HG03521 (cell line): ENCODE measurements around the gene RPRD1A.
"Not testable (repeated sequence)": the region's sequence is repeated elsewhere in the genome, so short reads cannot be mapped to it uniquely, and the experiment has no call there.

Experiments
- ATAC-seq: cut with Tn5 transposase; IDR thresholded peaks from one replicate; pipeline ENCODE4 v1.9.1; 2021; ENCODE audit warnings: mild to moderate bottlenecking, moderate library complexity; ENCODE audit not compliant: unreplicated experiment

RPRD1A gene

DNA sequence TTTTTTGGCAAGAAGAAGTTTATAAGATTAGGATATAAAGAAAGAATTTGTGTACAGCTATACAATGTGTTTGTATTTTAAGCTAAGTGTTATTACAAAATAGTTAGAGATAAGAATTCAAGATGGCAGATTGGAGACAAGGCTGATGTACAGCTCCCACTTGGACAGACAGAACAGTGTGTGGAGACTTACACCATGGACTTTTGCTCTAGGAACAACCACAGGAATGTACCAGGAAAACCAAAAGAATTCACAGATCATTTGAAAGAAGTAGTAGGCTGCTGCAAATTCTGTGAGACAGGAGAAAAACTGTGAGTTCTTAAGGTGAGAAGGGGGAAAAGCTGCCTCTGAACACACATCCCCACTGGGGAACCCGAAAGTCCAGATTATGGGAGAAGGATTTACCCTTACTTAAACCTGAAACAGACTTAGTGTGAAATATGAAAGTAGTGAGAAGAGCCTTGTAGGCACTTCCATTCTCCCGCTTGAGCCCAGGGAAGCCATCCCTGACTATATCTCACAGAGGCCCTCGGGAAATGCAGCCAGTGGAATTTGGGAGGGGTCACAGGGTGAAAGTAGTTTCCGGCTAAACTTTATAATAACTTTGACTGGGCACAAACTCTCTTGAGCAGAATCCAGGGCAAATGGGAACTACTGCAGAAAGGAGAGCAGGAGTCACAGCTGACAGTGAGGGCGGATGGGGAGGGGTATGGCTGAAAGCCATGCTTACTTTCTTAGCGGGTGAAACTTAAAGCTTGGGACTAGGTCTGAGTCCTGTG lies 11.6 kb upstream of the RPRD1A start:
- ATAC-seq, result no peak

DNA sequence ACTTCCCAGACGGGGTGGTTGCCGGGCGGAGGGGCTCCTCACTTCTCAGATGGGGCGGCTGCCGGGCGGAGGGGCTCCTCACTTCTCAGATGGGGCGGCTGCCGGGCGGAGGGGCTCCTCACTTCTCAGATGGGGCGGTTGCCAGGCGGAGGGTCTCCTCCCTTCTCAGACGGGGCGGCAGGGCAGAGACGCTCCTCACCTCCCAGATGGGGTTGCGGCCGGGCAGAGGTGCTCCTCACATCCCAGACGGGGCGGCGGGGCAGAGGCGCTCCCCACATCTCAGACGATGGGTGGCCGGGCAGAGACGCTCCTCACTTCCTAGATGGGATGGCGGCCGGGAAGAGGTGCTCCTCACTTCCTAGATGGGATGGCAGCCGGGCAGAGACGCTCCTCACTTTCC lies 10.4 kb upstream of the RPRD1A start:
- ATAC-seq, result not testable (repeated sequence)

DNA sequence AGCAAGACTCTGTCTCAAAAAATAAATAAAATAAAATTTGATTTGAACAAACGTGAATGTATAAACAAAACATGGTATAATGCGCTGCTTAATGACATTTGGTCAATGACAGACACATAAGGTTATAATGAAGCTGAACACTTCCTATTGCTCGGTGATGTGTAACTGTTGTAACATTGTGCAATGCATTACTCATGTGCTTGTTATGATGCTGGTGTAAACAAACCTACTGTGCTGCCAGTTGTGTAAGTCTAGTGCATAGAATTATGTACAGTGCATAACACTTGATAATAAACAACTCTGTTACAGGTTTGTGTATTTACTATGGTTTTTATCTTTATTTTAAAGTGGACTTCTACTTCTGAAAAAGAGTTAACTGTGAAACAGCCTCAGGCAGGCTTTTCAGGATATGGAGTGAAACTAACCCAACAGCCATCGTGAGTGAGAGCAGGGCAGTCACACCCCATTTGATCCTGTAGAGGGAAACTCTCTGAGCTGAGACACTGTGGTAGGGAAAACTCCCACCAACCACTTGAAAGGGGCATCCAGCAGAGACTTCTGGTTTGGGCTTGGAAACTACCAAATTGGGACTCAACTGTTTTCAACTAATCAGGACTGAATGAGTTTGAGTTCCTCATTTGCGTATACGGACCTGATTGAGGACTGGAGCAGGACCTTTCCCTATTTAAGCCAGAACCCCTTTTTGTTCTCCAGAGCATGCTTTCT lies 8.7 kb upstream of the RPRD1A start:
- no peak for ATAC-seq

DNA sequence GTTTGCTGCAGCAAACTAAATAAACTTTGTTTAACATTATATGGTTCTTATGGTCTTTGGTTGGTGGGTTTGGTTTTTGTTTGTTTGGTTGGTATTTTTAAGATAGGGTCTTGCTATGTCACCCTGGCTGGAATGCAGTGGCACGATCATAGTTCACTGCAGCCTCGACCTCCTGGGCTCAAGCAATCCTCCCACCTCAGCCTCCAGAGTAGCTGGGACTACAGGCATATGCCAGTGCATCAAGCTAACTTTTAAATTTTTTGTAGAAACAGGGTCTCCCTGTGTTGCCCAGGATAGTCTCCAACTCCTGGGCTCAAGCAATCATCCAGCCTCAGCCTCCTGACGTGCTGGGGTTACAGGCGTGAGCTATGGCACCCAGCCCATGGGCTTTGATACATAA lies 7.1 kb upstream of the RPRD1A start:
- ATAC-seq, result no peak

DNA sequence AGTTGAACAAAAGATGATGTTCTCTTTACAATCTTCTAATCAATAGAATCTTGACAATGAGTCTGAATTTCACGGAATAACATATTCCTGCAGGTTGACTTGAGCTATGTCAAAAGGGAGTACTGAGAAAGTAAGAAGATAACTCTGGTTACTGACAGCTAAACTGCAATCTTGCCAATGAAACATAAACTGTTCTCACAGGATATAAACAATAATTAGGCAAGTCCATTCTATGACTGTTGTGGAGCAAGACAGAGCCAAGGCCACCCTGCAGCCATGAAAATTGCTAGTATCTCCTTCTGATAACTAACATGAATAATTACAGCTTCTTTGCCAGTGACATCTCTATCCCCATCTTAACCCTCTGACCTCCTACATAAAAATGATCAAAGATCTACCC lies 6.3 kb upstream of the RPRD1A start:
- ATAC-seq, result no peak

DNA sequence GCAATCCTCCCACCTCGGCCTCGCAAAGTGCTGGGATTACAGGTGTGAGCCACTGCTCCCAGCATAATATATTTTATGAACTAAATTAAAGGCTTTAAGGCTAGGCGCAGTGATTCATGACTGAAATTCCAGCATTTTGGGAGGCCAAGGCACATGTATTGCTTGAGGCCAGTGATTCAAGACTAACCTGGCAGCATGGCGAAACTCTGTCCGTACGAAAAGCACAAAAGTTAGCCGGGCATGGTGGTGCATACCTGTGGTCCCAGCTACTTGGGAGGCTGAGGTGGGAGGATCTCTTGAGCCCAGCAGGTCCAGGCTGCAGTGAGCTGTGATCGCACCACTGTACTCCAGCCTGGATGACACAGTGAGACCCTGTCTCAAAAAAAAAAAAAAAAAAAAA lies 5.0 kb upstream of the RPRD1A start:
- ATAC-seq, result not testable (repeated sequence)

DNA sequence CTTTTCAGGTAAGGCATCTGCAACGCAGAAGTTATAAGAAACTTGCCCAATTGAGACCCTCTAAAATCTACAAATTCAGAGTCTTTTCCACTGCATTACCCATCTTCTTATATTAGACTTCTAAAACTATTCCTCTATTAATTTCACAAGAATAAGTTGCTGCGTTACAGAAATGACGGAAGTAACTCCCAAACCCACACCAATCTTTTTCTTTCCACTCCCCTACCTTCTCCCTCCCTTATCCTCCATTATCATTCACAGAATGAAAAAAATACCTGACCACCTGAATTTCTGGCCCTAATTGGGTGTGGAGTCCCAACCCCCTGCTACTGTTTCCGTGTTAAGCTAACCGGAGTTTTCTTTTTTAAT lies 689 bp downstream of the RPRD1A start:
- ATAC-seq, result peak; percentile 1

DNA sequence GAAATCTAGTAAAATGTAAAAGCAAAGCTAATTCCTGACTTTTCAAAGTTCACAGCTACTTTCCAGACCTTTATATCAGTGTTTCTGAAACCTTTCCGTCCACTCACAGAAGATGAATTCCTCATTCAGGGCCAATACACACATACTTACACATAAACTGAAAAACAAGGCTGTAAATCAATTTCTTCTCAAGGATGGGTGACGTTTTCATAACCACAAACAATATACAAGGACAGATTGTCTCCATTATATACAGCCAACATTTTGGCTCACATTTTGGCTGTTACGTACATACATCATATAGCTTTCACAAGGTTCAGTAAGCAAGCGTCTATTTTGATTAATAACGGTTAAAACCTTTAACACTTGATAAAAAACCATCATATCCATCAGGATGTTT lies 1.4 kb downstream of the RPRD1A start:
- no peak for ATAC-seq

DNA sequence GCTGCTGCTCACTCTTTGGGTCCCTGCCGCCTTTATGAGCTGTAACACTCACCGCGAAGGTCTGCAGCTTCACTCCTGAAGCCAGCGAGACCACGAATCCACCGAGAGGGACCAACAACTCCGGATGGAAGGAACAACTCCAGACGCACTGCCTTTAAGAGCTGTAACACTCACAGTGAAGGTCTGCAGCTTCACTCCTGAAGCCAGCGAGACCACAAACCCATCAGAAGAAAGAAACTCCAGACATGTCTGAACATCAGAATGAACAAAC lies 2.6 kb downstream of the RPRD1A start:
- ATAC-seq, result not testable (repeated sequence)

DNA sequence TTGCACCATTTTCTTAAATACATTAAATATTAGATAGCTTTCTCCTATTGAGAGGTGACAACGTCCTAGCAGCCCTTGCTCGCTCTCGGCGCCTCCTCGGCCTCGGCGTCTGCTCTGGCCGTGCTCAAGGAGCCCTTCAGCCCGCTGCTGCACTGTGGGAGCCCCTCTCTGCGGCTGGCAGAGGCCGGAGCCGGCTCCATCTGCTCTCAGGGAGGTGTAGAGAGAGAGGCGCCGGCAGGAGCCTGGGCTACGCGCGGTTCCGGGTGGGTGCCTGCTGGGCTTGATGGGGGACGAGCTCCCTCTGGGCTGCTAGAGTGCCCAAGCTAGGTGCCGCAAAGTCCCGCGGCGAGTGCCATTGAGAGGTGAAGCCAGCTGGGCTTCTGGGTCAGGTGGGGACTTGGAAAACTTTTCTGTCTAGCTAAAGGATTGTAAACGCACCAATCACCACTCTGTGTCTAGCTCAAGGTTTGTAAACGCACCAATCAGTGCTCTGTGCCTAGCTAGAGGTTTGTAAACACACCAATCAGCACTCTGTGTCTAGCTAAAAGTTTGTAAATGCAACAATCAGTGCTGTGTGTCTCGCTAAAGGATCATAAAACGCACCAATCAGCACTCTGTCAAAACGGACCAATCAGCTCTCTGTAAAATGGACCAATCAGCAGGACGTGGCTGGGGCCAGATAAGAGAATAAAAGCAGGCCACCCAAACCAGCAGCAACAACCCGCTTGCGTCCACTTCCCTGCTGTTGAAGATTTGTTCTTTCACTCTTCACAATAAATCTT lies 3.1 kb downstream of the RPRD1A start:
- ATAC-seq, result no peak

DNA sequence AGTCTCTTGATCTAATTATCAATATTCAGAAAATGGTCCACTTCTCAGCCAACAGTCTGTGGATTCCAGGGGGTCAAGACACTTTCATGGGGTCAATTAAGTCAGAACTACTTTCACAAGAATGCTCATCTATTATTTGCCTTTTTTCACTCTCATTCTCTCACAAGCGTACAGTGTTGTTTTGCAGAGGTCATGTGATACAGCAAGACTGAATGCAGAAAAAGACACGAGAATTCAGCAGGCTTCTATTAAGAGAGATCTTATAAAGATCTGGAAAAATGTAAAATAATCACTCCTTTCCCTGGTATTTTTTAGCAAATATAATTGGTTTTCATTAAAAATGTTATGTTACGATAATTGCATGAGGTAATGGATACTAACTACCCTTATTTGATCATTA lies 8.7 kb downstream of the RPRD1A start:
- no peak for ATAC-seq

DNA sequence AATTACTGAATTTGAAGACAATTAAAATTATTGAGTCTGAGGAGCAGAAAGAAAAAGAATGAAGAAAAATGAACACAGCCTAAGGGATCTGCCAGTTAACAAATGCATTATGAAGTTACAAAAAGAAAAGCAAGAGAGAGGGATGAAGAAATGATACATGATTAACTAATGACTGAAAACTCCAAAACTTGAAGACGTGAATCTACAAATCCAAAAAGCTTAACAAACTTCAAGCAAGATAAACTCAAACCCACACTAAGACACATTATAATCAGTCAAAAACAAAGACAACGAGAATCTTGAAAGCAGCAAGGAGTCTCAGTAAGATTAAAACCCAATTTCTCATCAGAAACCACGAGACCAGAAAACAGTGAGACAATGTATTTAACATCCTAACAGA lies 15.6 kb downstream of the RPRD1A start:
- ATAC-seq, result no peak

DNA sequence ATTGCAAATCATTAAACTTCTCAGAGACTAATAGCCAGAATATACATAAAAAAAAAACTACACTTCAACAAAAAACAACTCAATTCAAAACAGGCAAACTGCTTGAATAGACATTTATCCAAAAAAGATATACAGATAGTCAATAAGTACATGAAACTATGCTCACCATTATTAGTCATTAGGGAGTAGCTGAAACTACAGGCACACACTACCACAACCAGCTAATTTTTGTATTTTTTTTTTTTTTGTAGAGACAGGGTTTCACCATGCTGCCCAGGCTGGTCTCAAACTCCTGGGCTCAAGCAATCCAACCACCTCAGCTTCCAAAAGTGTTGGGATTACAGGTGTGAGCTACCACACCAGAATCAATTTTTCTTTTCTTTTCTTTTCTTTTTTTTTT lies 16.9 kb downstream of the RPRD1A start:
- no peak for ATAC-seq

DNA sequence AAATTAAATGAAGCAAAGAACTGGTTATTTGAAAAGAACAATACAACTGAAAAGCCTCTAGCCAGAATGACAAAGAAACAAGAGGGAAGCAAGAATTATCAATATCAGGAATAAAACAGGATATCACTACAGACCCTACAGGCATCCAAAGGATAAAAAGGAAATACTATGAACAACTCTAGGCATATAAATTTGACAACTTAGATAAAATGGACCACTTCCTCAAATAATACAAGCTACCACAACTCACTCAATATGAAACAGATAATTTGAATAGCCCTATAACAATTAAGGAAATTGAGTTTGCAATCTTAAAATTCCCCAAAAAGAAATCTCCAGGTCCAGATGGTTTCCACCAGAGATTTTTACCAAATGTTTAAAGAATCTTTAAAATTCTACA lies 19.8 kb downstream of the RPRD1A start:
- ATAC-seq, result no peak

DNA sequence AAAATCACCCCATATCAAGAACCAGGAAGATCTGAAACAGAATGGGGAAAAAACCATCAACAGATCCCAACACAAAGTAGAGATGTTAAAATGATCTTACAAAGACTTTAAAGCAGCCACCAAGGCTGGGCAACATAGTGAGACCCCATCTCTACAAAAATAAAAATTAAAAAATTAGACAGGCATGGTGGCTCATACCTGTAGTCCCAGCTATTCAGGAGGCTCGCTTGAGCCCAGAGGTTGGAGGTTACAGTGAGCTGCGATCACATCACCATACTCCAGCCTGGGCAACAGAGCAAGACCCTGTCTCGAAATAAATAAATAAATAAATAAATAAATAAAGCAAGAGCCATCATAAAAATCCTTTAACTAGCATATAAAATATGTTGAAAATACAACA lies 20.5 kb downstream of the RPRD1A start:
- ATAC-seq, result no peak

DNA sequence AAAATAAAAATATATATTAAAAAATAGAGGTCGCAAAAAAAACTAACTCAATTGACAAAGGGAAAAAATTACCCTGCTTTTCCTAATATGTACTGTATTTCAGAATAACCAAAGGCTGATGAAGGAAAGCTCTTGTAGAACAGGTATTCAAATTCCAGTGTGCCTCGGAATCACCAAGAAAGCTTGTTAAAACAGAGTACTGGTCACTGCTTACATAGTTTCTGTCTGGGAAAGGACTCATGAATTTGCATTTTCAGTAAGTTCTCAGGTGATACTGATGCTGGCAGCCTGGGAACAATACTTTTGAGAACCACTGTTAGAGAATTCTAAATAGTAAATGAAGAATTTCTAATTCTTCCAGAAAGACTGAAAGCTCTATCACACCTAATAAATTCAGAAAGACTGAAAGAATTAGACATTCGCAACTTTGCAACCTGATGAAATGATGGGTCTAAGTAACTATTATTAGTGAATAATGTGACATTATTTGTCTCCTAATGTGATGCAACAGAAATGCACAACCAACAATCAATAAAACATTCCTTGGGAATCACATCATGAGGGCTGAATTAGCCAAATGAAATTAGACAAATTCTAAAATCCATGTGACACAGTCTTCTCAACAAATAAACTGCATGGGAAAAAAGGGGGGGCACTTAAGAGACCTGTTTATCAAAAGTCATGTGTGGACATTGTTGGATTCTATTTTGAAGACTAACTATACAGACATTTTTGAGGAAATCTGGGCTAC lies 21.9 kb downstream of the RPRD1A start:
- ATAC-seq, result no peak

DNA sequence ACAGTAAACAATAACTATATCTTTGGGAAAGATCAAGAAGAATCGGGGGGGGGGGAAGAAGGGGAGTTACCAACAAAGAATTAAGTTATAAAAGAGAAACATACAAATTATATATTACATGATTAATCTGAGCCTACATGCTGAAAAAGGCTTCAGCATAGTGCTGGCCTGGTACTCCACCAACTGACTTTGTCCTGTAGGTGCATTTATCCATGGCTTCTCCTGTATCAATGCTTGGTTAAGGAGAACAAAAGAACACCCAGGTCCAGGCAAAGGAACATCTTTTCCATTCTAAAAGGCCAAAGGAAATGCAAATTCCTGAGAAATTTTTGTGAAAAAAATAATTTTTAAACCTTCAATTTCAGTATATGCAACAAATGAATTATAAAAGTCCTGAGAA lies 24.2 kb downstream of the RPRD1A start:
- no peak for ATAC-seq

DNA sequence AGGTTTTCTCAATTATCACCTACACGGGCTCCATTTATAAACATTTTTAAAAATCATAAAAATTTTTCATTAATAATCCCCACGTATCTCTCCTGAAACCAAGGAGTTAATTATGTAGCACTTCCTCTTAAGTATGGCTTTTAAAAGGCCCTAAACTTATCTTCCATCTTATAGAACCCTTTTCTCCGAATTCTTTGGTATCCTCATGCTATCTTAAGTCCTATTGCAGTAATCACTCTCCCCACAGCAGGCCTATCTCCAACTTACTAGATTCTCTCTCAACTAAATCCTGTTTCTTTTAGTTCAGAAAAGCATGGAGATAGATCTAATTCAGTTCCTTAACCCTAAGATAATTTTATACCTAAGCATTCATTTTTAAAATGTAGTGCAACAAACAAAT lies 26.2 kb downstream of the RPRD1A start:
- ATAC-seq, result no peak

DNA sequence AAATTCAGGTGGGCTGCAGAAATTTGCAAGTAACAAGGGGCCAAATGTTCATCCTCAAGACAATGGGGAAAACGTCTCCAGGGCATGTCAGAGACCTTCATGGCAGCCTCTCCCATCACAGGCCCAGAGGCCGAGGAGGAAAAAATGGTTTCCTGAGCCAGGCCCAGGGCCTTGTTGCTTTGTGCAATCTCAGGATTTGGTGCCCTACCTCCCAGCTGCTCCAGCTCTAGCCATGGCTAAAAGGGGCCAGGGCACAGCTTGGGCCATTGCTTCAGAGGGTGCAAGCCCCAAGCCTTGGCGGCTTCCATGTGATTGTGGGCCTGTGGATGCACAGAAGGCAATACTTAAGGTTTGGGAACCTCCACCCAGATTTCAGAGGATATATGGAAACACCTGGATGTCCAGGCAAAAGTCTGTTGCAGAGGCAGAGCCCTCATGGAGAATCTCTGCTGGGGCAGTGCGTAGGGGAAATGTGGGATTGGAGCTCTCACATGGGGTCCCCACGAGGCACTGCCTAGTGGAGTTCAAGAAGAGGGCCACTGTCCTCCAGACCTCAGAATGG lies 29.2 kb downstream of the RPRD1A start:
- no peak for ATAC-seq

DNA sequence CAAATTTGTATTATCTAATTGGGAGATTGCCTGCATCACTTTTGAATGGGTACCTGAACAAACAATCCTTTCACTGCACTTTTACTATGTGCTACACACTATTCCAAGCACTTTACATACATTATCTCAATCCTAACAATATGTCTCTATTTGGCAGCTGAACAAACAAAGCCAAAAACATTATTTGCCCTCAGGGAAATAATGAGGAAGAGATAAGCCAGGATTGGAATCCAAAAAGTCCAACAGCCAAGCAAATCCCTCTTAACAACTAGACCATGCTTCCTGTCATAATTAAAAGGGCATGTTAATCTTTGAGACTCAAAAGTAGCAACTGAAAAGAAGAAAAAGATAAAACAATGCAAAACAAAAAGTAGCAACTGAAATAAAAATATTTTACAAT lies 32.1 kb downstream of the RPRD1A start:
- no peak for ATAC-seq

DNA sequence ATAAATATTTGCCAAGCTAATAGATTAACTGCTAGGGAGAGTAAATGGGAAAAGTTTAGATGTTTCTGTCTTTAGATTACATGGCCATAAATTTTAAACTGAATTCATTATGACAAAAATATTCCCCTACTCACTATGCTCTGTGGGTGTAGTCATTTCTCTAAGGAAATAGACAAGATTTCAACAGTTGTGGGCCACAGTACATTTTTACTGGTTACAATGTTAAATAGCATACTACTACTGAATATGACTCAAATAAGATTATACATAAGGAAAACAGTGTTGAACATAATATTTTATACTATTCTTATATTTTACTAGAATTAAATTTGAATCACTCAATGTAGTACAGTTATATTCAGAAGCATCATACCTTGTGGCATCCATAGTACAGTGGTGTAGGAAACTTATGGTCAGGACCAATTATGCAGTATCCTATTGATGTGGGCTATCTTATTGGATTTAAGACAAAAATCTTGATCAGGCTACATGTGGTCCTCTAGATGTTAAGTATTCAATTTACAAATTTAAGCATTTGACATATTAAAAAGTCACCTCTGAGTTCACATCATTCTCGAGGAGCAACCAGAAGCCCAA lies 33.0 kb downstream of the RPRD1A start:
- ATAC-seq, result no peak
